GM23338 (cell line): Measurements from ENCODE around the gene UIMC1. TPM values are rescaled to one million over a fixed set of nuclear protein-coding genes. Genes with fewer than 3 reads are reported as not detected.

Experiments used
- ATAC-seq: fragments of 200-7000 bp; cut with Tn5 transposase; 3 replicates; pipeline ENCODE4 v1.9.1; 2020
- DNase-seq: peaks from one replicate; pipeline ENCODE4 v3.0.0-alpha.2; 2015; ENCODE audit warnings: low spot score
- H2AFZ ChIP-seq: fragments of 200-600 bp; sonication (generic); 2 replicates; pipeline ENCODE4 v1.8.0; 2016; ENCODE audit warnings: antibody characterized with exemption, mild to moderate bottlenecking, moderate library complexity
- H3F3A ChIP-seq: fragments of 200-600 bp; sonication (generic); replicated peaks from 2 replicates; pipeline ENCODE4 v1.8.0; 2017; ENCODE audit warnings: antibody characterized with exemption, mixed run types, low read depth
- H3K27ac ChIP-seq: fragments of 200-600 bp; sonication (generic); 2 replicates; pipeline ENCODE4 v1.6.1; 2016; ENCODE audit warnings: low read depth
- H3K27me3 ChIP-seq: fragments of 200-600 bp; sonication (generic); 2 replicates; pipeline ENCODE4 v1.8.0; 2016; ENCODE audit warnings: mild to moderate bottlenecking, mixed run types, moderate library complexity; ENCODE audit not compliant: insufficient read depth
- H3K36me3 ChIP-seq: fragments of 200-600 bp; sonication (generic); 2 replicates; pipeline ENCODE4 v1.8.0; 2016; ENCODE audit warnings: mild to moderate bottlenecking; ENCODE audit not compliant: insufficient read depth
- H3K4me1 ChIP-seq: fragments of 200-600 bp; sonication (generic); 2 replicates; pipeline ENCODE4 v1.8.0; 2016; ENCODE audit warnings: mild to moderate bottlenecking, moderate library complexity; ENCODE audit not compliant: insufficient read depth
- H3K4me2 ChIP-seq: fragments of 200-600 bp; sonication (generic); 2 replicates; pipeline ENCODE4 v1.7.1; 2017; ENCODE audit warnings: mixed run types
- H3K4me3 ChIP-seq: fragments of 200-600 bp; sonication (generic); 2 replicates; pipeline ENCODE4 v1.6.1; 2016; ENCODE audit warnings: mixed run types
- H3K79me2 ChIP-seq: fragments of 200-600 bp; sonication (generic); replicated peaks from 2 replicates; pipeline ENCODE4 v1.8.0; 2017; ENCODE audit warnings: mild to moderate bottlenecking; ENCODE audit not compliant: insufficient read depth
- H3K9me2 ChIP-seq: fragments of 200-600 bp; sonication (generic); 2 replicates; pipeline ENCODE4 v1.8.0; 2017; ENCODE audit not compliant: insufficient read depth
- H4K20me1 ChIP-seq: fragments of 200-600 bp; sonication (generic); replicated peaks from 2 replicates; pipeline ENCODE4 v1.8.0; 2017; ENCODE audit warnings: mild to moderate bottlenecking; ENCODE audit not compliant: insufficient read depth
- H3K27ac Mint-ChIP-seq: 2 replicates; pipeline ENCODE4 v1.8.0; 2020; ENCODE audit warnings: inconsistent platforms, mild to moderate bottlenecking, moderate library complexity, mixed read lengths
- H3K27me3 Mint-ChIP-seq: 3 replicates; pipeline ENCODE4 v1.8.0; 2022; ENCODE audit warnings: low read depth, mild to moderate bottlenecking, moderate library complexity, mixed read lengths, inconsistent platforms; ENCODE audit not compliant: insufficient read depth, poor library complexity
- H3K36me3 Mint-ChIP-seq: 3 replicates; pipeline ENCODE4 v1.8.0; 2021; ENCODE audit warnings: low read depth, mild to moderate bottlenecking, inconsistent platforms, moderate library complexity, mixed read lengths
- H3K4me1 Mint-ChIP-seq: 3 replicates; pipeline ENCODE4 v1.8.0; 2020; ENCODE audit warnings: mild to moderate bottlenecking, inconsistent platforms, mixed read lengths
- H3K4me3 Mint-ChIP-seq: 3 replicates; pipeline ENCODE4 v1.8.0; 2021; ENCODE audit warnings: moderate library complexity, mild to moderate bottlenecking, inconsistent platforms, mixed read lengths
- H3K9me3 Mint-ChIP-seq: 3 replicates; pipeline ENCODE4 v1.8.0; 2020; ENCODE audit warnings: moderate library complexity, mild to moderate bottlenecking, inconsistent platforms, mixed read lengths
- CREB1 ChIP-seq: fragments of 250-450 bp; sonication (Bioruptor Pico); IDR thresholded peaks from 2 replicates; pipeline ENCODE4 v1.5.0; 2020; ENCODE audit warnings: low read depth, mild to moderate bottlenecking, moderate library complexity
- EZH2 ChIP-seq: fragments of 200-600 bp; sonication (generic); IDR thresholded peaks from one replicate; pipeline ENCODE4 v1.8.0; 2017; ENCODE audit warnings: antibody characterized with exemption, mild to moderate bottlenecking, low read depth; ENCODE audit not compliant: unreplicated experiment
- EZH2phosphoT487 ChIP-seq: fragments of 200-600 bp; sonication (generic); IDR thresholded peaks from one replicate; pipeline ENCODE4 v1.8.1; 2018; ENCODE audit warnings: antibody characterized with exemption; ENCODE audit not compliant: unreplicated experiment
- JUNB ChIP-seq: IDR thresholded peaks from one replicate; pipeline ENCODE4 v1.6.1; 2016; ENCODE audit warnings: antibody characterized with exemption; ENCODE audit not compliant: unreplicated experiment
- NANOG ChIP-seq: IDR thresholded peaks from 2 replicates; pipeline ENCODE4 v1.6.1; 2016; ENCODE audit warnings: antibody characterized with exemption, borderline replicate concordance
- POLR2AphosphoS5 ChIP-seq: IDR thresholded peaks from 2 replicates; pipeline ENCODE4 v1.6.1; 2016; ENCODE audit warnings: antibody characterized with exemption, low read depth
- ZNF114 ChIP-seq: fragments of 250-450 bp; sonication (Bioruptor Pico); IDR thresholded peaks from 2 replicates; pipeline ENCODE4 v1.5.0; 2020; ENCODE audit warnings: mild to moderate bottlenecking, moderate library complexity
- ZNF331 ChIP-seq: fragments of 250-450 bp; sonication (Bioruptor Pico); IDR thresholded peaks from 2 replicates; pipeline ENCODE4 v1.5.0; 2020; ENCODE audit warnings: low read depth, mild to moderate bottlenecking, moderate library complexity
- polyA plus RNA-seq: library from polyadenylated mRNA; unstranded; fragments of >200 nt; fragmentation: Nextera tagmentation; extraction: Ambion mirVana; gene quantifications from 2 replicates; pipeline ENCODE4 v1.2.1, GENCODE V29; 2016
- total RNA-seq: library from RNA; depleted of rRNA; stranded (reverse); fragments of >200 nt; shearing (Covaris generic); gene quantifications from 2 replicates; pipeline ENCODE4 v1.2.3, GENCODE V29; 2014
- TF ChIP-seq, protein P1 (sequence below): fragments of 250-450 bp; sonication (Bioruptor Pico); IDR thresholded peaks from 2 replicates; pipeline ENCODE4 v1.5.0; 2020; ENCODE audit warnings: mild to moderate bottlenecking, moderate library complexity
- TF ChIP-seq, protein P2 (sequence below): IDR thresholded peaks from one replicate; pipeline ENCODE4 v1.6.1; 2018; ENCODE audit warnings: antibody characterized with exemption; ENCODE audit not compliant: unreplicated experiment
- TF ChIP-seq, protein P3 (sequence below): IDR thresholded peaks from 2 replicates; pipeline ENCODE4 v1.6.1; 2016; ENCODE audit warnings: antibody characterized with exemption

UIMC1 gene
- total and polyA plus RNA-seq, 2 experiments from 2014 or later: 36.4 to 40.1 TPM

DNA sequence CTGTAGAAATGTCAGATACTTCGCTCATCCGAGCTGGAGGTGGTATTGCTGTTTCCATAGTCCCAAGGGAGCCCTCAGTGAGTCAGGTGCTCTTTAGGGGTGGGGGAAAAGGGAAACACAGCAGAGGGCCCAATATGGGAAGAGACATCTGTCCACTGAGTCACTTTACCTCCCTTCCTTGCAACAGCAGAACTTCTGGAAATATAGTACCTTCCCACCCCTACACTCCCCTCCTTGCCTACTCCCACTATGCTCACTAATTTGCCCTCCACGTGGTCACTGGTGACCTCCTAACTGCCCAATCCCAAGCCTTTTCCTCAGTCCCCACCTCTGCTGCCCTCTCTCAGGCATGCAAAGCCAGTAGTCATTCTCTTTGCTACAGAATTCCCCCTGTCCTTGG lies 109.3 kb downstream of the UIMC1 start (continued):
- TF ChIP-seq, protein P1, sequence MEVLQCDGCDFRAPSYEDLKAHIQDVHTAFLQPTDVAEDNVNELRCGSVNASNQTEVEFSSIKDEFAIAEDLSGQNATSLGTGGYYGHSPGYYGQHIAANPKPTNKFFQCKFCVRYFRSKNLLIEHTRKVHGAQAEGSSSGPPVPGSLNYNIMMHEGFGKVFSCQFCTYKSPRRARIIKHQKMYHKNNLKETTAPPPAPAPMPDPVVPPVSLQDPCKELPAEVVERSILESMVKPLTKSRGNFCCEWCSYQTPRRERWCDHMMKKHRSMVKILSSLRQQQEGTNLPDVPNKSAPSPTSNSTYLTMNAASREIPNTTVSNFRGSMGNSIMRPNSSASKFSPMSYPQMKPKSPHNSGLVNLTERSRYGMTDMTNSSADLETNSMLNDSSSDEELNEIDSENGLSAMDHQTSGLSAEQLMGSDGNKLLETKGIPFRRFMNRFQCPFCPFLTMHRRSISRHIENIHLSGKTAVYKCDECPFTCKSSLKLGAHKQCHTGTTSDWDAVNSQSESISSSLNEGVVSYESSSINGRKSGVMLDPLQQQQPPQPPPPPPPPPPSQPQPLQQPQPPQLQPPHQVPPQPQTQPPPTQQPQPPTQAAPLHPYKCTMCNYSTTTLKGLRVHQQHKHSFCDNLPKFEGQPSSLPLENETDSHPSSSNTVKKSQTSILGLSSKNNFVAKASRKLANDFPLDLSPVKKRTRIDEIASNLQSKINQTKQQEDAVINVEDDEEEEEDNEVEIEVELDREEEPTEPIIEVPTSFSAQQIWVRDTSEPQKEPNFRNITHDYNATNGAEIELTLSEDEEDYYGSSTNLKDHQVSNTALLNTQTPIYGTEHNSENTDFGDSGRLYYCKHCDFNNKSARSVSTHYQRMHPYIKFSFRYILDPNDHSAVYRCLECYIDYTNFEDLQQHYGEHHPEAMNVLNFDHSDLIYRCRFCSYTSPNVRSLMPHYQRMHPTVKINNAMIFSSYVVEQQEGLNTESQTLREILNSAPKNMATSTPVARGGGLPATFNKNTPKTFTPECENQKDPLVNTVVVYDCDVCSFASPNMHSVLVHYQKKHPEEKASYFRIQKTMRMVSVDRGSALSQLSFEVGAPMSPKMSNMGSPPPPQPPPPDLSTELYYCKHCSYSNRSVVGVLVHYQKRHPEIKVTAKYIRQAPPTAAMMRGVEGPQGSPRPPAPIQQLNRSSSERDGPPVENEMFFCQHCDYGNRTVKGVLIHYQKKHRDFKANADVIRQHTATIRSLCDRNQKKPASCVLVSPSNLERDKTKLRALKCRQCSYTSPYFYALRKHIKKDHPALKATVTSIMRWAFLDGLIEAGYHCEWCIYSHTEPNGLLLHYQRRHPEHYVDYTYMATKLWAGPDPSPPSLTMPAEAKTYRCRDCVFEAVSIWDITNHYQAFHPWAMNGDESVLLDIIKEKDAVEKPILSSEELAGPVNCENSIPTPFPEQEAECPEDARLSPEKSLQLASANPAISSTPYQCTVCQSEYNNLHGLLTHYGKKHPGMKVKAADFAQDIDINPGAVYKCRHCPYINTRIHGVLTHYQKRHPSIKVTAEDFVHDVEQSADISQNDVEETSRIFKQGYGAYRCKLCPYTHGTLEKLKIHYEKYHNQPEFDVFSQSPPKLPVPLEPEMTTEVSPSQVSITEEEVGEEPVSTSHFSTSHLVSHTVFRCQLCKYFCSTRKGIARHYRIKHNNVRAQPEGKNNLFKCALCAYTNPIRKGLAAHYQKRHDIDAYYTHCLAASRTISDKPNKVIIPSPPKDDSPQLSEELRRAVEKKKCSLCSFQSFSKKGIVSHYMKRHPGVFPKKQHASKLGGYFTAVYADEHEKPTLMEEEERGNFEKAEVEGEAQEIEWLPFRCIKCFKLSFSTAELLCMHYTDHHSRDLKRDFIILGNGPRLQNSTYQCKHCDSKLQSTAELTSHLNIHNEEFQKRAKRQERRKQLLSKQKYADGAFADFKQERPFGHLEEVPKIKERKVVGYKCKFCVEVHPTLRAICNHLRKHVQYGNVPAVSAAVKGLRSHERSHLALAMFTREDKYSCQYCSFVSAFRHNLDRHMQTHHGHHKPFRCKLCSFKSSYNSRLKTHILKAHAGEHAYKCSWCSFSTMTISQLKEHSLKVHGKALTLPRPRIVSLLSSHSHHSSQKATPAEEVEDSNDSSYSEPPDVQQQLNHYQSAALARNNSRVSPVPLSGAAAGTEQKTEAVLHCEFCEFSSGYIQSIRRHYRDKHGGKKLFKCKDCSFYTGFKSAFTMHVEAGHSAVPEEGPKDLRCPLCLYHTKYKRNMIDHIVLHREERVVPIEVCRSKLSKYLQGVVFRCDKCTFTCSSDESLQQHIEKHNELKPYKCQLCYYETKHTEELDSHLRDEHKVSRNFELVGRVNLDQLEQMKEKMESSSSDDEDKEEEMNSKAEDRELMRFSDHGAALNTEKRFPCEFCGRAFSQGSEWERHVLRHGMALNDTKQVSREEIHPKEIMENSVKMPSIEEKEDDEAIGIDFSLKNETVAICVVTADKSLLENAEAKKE (CRISPR knock-in tag): no peak
- no peak for TF ChIP-seq ZNF331
- TF ChIP-seq, protein P2, sequence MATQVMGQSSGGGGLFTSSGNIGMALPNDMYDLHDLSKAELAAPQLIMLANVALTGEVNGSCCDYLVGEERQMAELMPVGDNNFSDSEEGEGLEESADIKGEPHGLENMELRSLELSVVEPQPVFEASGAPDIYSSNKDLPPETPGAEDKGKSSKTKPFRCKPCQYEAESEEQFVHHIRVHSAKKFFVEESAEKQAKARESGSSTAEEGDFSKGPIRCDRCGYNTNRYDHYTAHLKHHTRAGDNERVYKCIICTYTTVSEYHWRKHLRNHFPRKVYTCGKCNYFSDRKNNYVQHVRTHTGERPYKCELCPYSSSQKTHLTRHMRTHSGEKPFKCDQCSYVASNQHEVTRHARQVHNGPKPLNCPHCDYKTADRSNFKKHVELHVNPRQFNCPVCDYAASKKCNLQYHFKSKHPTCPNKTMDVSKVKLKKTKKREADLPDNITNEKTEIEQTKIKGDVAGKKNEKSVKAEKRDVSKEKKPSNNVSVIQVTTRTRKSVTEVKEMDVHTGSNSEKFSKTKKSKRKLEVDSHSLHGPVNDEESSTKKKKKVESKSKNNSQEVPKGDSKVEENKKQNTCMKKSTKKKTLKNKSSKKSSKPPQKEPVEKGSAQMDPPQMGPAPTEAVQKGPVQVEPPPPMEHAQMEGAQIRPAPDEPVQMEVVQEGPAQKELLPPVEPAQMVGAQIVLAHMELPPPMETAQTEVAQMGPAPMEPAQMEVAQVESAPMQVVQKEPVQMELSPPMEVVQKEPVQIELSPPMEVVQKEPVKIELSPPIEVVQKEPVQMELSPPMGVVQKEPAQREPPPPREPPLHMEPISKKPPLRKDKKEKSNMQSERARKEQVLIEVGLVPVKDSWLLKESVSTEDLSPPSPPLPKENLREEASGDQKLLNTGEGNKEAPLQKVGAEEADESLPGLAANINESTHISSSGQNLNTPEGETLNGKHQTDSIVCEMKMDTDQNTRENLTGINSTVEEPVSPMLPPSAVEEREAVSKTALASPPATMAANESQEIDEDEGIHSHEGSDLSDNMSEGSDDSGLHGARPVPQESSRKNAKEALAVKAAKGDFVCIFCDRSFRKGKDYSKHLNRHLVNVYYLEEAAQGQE: no peak

DNA sequence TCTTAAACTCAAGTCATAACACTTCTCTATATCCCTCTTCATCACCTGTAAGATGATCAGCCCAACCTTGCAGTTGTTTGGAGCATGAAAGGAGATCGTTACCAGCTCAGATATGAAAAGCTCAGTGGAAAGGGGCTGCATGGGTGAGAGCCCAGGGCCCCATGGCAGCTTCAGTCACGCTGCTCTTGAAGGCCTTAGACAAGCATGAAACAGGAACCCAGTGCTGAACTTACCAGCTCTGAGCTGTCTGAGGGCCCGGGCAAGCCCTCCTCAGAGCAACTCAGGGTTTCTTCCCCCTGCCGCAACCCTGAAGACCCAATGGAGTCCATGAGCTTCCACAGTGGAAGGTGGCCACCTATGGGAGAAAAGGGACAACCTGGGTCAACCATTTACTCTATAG lies 110.7 kb downstream of the UIMC1 start:
- Histone ChIP-seq H3K27ac (no peak overlapping the region), H3K4me1 (0 out of 2 replicates have a peak, but pooled peaks cover 3% of the 10 kb centered on the region), H3F3A (no peaks in the 10 kb centered on the region), H3K4me2 (no peak overlapping the region), H3K36me3 (no peaks in the 10 kb centered on the region), H4K20me1 (no peaks in the 10 kb centered on the region), H3K4me3 (no peak overlapping the region), H3K27me3 (no peaks in the 10 kb centered on the region), H2AFZ (no peak overlapping the region), H3K9me2 (no peaks in the 10 kb centered on the region), H3K79me2 (no peaks in the 10 kb centered on the region)
- ATAC-seq (no peak), DNase-seq (no peak)
- peaks cover 17% of the 10 kb centered on the region for H3K4me1 Mint-ChIP-seq
- H3K27me3 Mint-ChIP-seq: peaks cover 5% of the 10 kb centered on the region
- no peaks in the 10 kb centered on the region for H3K36me3 Mint-ChIP-seq
- no peaks in the 10 kb centered on the region for H3K9me3 Mint-ChIP-seq
- H3K27ac Mint-ChIP-seq: no peak overlapping the region
- no peak overlapping the region for H3K4me3 Mint-ChIP-seq
- TF ChIP-seq, protein P2: no peak
- TF ChIP-seq NANOG (no peak), ZNF331 (no peak), EZH2 (no peak), EZH2phosphoT487 (no peak), POLR2AphosphoS5 (no peak), JUNB (no peak), CREB1 (no peak), ZNF114 (CRISPR knock-in tag) (no peak)
- TF ChIP-seq, protein P3, sequence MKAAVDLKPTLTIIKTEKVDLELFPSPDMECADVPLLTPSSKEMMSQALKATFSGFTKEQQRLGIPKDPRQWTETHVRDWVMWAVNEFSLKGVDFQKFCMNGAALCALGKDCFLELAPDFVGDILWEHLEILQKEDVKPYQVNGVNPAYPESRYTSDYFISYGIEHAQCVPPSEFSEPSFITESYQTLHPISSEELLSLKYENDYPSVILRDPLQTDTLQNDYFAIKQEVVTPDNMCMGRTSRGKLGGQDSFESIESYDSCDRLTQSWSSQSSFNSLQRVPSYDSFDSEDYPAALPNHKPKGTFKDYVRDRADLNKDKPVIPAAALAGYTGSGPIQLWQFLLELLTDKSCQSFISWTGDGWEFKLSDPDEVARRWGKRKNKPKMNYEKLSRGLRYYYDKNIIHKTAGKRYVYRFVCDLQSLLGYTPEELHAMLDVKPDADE: no peak
